Measurements from ENCODE around the gene CD24.
"Not testable (repeated sequence)": the region's sequence is repeated elsewhere in the genome, so short reads cannot be mapped to it uniquely, and the experiment has no call there.

Gene CD24

DNA sequence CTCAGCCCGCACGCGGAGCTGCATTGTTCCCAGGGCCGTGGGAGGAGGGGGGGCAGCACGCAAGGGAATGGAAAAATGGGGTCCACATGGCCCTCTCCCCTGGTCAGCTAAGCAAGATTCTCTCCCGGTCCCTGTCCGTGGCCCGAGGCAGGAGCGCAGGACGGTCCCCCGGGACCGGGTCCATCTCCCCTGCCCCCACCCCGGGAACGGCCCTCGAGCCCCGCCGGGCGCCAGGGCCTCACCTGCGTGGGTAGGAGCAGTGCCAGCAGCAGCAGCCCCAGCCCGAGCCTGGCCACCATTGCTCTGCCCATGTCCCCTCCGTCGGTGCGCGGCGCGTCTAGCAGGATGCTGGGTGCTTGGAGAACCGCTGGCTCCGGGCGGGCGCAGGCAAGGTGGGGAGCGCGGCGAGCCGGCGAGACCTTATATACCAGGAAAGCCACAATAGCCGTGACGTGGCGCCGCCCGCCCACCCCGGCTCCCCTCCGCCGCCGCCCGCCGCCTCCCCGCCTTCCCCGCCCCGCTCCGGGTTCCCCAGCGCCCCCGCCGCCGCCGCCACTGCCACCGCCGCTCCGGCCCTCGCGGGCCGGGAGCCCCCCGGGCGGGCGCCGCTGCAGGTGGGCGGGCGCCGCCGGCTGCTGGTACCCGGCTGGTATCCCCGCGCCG lies at the start of gene CD24:
TSS of gene CD24 (minus strand) at position 394 of the 663 bp plus-strand sequence. CDS start at position 311, 83 bp downstream.
- Histone ChIP-seq H3K4me3 (replicated peaks; ENCODE audit: low read depth, low read length) (peak within 1 kb of the TSS; percentile 67), H3K36me3 (ENCODE audit: control insufficient read depth, insufficient read depth, low read length) (no peaks in the 10 kb centered on the region), H3K27me3 (replicated peaks; ENCODE audit: control insufficient read depth, insufficient read depth, low read length) (no peaks in the 10 kb centered on the region; the same call in none of the 2 replicates)
- DNase-seq (ENCODE audit: extremely low read depth, insufficient read length) = peak; percentile 27
- no peak for TF ChIP-seq CTCF (IDR thresholded peaks at IDR 0.05; ENCODE audit: insufficient read depth, low read length, poor library complexity, severe bottlenecking)

DNA sequence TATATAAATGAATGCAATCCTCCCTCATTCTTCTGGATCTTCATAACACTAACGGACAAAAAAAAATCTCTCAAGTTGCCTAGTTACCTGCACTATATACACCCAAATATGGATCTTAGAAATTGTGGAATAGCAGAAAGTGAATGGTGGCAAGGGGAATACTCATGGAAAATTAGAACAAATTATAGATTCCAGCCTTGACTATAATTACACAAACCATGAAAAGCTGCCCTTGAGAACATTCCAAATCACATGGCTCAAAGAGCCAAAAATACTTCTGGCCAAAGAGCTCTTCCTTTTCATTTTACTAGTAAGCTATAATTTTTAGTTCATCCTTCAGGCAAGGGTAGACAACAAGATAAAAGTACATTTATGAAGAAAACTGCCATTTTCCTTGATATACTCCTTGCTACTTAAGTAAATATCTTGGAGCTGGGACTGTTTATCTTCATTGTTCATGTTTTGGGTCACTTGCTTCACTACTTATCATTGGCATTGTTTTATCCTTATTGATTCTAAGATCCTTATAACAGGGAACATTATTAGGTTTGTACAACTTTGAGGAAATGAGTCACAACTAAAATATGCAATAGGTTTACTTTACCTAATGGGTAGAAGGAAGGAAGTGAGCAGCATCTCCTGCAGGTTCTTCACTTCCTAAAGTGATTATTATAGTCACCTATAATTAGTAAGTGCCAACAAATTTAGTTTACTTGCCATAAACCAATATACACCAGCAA lies 47.1 kb upstream of the CD24 start:
- H3K36me3 ChIP-seq (ENCODE audit: control insufficient read depth, insufficient read depth, low read length) = no peaks in the 10 kb centered on the region
- no peak for TF ChIP-seq CTCF (IDR thresholded peaks at IDR 0.05; ENCODE audit: insufficient read depth, low read length, poor library complexity, severe bottlenecking)
- H3K27me3 ChIP-seq (replicated peaks; ENCODE audit: control insufficient read depth, insufficient read depth, low read length) = no peaks in the 10 kb centered on the region
- no peak for DNase-seq (ENCODE audit: extremely low read depth, insufficient read length)
- H3K4me3 ChIP-seq (replicated peaks; ENCODE audit: low read depth, low read length) = no peak overlapping the region

DNA sequence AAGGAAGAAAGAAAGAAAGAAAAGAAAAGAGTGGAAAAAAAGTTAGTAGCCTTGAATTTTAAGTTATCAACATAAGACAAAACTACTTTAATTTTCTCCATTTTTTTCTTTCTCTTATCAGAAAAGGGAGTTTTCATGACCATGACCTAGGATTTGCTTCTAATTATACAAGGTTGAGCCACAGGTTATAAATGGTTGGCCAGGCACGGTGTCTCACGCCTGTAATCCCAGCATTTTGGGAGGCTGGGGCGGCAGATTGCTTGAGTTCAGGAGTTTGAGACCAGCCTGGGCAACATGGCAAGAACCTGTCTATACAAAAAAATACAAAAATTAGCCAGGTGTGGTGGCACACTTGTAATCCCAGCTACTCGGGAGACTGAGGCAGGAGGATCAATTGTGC lies 45.7 kb upstream of the CD24 start:
- TF ChIP-seq CTCF (IDR thresholded peaks at IDR 0.05; ENCODE audit: insufficient read depth, low read length, poor library complexity, severe bottlenecking) = no peak
- H3K4me3 ChIP-seq (replicated peaks; ENCODE audit: low read depth, low read length) = no peak overlapping the region
- H3K27me3 ChIP-seq (replicated peaks; ENCODE audit: control insufficient read depth, insufficient read depth, low read length) = no peaks in the 10 kb centered on the region
- H3K36me3 ChIP-seq (ENCODE audit: control insufficient read depth, insufficient read depth, low read length) = no peaks in the 10 kb centered on the region
- no peak for DNase-seq (ENCODE audit: extremely low read depth, insufficient read length)

- not testable (repeated sequence) for H3K4me3 ChIP-seq (replicated peaks; ENCODE audit: low read depth, low read length); H3K27me3 ChIP-seq (replicated peaks; ENCODE audit: control insufficient read depth, insufficient read depth, low read length); DNase-seq (ENCODE audit: extremely low read depth, insufficient read length); H3K36me3 ChIP-seq (ENCODE audit: control insufficient read depth, insufficient read depth, low read length)
Observed at GRCh38 chr6:107019628-107020027, 45.1 kb upstream of the CD24 start.

DNA sequence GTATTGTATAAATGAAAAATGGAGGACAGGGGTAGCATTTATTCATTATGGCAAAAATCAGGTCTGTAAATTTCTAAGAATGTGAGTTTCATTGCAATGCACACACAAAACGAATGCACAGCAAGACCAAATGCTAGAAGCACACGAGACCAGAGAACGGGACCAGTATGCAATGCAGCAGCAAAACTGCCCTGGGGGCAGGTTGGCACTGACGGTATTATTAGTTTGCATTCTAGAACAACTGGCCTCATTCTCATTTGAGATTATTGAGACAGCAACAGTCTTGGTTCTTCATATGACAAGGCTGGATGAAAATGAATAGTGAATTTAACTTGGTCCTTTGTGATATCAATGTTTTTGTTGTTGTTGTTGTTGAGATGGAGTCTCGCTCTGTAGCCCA lies 44.5 kb upstream of the CD24 start:
- H3K36me3 ChIP-seq (ENCODE audit: control insufficient read depth, insufficient read depth, low read length) = no peaks in the 10 kb centered on the region
- no peak for TF ChIP-seq CTCF (IDR thresholded peaks at IDR 0.05; ENCODE audit: insufficient read depth, low read length, poor library complexity, severe bottlenecking)
- no peak overlapping the region for H3K4me3 ChIP-seq (replicated peaks; ENCODE audit: low read depth, low read length)
- H3K27me3 ChIP-seq (replicated peaks; ENCODE audit: control insufficient read depth, insufficient read depth, low read length) = no peaks in the 10 kb centered on the region
- DNase-seq (ENCODE audit: extremely low read depth, insufficient read length) = no peak

DNA sequence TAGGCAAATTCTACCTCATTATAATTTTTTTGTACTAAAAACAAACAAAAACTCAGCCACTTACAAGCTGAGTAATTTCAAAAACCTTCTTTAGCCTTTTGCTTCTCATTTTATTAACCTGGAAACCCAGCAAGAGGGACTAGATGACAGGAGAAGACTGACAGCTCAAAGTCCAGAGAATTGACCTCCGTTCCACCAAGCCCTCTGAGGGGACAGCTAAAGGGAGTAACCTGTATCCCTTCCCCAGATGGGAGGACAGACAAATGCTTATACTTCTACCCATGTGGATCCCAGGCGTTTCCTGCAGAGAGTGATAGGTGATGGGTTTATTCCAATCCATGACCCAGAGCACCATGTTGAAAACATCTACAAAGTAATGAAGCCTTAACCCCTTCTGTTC lies 35.0 kb upstream of the CD24 start:
- TF ChIP-seq CTCF (IDR thresholded peaks at IDR 0.05; ENCODE audit: insufficient read depth, low read length, poor library complexity, severe bottlenecking) = no peak

More for the DNA sequence above, 35.0 kb upstream of the CD24 start:
- no peak for DNase-seq (ENCODE audit: extremely low read depth, insufficient read length)
- Histone ChIP-seq H3K27me3 (replicated peaks; ENCODE audit: control insufficient read depth, insufficient read depth, low read length) (no peaks in the 10 kb centered on the region), H3K4me3 (replicated peaks; ENCODE audit: low read depth, low read length) (no peak overlapping the region), H3K36me3 (ENCODE audit: control insufficient read depth, insufficient read depth, low read length) (no peaks in the 10 kb centered on the region)

Data from GM06990 (cell line).